ENCODE data around the gene TMEM238. TPM values are rescaled to one million over a fixed set of nuclear protein-coding genes. Genes with fewer than 3 reads are reported as not detected.
"Not testable (repeated sequence)": the region's sequence is repeated elsewhere in the genome, so short reads cannot be mapped to it uniquely, and the experiment has no call there.

The TMEM238 gene
- polyA plus RNA-seq, 3 donors from 2014 or later: 1.0 TPM; not detected in 2

DNA sequence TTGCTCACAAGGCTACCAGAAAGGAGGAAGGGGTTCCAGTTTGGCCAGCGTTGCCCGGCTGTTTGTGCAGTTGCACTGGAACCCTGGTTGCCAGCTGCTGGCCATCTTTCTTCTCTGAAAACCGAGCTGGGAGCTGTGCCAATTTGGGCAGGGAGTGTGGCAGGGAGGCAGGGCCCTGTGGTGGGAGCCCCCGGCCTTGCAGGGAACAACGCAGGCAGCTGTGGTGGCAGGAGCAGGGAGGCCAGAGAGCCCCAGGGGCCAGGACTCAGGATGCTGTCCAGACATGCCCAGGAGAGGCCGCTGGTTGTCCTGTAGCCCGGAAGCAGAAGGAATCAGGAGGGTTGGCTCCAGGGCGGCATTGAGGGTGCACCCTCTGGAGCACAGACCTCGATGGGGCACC lies 39.6 kb downstream of the TMEM238 start:
- Mint-ChIP-seq H3K4me1 (peaks cover 19 to 24% of the 10 kb centered on the region in 2 donors), H3K27me3 (ENCODE audit: low read depth in 3 of 3) (peaks cover 3 to 10% (median 3%) of the 10 kb centered on the region in 3 donors), H3K4me3 (no peak overlapping the region), H3K36me3 (no peaks in the 10 kb centered on the region), H3K27ac (no peak overlapping the region), H3K9me3 (no peaks in the 10 kb centered on the region)
- no peak for DNase-seq

DNA sequence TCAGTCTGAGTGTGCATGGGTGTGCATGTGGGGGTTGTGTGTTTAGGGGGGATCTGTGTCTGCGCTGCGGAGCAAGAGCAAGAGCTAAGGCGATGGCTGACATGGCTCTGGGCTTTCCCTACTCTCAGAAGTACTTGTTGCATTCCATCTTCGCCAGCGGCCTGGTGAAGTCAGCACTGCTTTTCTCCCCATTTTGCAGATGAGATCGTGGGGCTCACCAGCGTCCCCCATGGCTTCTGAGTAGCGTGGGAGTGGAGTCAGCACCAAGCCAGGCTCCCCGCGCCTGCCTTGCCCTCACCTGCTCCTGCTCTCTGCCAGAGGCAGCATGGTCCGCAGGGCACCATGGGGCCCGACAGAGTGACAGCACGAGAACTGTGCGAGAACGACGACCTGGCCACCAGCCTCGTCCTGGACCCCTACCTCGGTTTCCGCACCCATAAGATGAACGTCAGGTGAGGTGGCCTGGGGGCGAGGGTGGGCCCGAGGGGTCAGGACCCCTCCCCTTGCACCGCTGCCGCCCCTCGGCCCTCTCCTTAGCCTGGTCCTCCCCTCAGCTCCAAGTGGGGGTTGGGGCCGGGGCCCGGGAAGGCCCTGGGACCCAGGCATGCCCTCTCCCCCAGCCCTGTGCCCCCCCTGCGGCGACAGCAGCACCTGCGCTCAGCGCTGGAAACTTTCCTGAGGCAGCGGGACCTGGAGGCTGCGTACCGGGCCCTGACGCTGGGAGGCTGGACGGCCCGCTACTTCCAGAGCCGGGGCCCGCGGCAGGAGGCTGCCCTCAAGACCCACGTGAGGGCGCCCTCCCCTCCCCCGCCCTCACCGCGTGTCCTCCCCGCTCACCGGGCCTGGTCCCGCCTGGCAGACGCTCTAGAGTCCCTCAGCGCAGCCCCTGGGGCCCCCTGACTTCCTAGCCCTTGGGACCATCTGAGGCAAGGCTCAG lies 42.2 kb downstream of the TMEM238 start:
- Mint-ChIP-seq H3K36me3 (no peaks in the 10 kb centered on the region), H3K9me3 (no peaks in the 10 kb centered on the region), H3K27ac (peak overlapping the region in 5 of 6 donors; percentile 66 to 100 (median 86)), H3K27me3 (ENCODE audit: low read depth in 3 of 3) (peaks cover 19 to 29% (median 21%) of the 10 kb centered on the region in 3 donors), H3K4me1 (peaks cover 27 to 34% of the 10 kb centered on the region in 2 donors), H3K4me3 (peak overlapping the region; percentile 51 to 72 (median 53))
- DNase-seq: no peak

DNA sequence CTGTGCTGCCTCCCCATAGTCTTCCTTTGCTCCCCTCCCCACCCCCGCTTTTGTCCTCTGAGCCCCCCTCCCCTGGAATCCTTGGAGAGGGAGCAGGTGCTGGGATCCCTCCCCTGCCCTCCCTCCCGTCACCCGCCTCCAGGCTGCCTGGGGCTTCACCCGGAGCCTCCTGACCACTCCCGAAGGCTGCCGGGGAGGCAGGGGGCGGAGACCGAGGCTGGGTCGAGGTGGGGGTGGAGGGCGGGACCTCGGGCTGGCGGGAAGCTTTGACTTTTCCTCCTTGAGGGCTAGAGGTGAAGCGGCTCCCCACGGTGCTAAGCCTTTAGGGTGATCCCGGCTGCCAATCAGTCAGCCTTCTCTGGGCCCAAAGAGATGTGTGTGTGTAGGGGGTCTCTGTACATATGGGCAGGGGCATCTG lies 42.9 kb downstream of the TMEM238 start:
- Mint-ChIP-seq H3K4me1 (peaks cover 27 to 34% of the 10 kb centered on the region in 2 donors), H3K36me3 (no peaks in the 10 kb centered on the region), H3K27ac (peak overlapping the region in 5 of 6 donors; percentile 93 to 100 (median 96)), H3K27me3 (ENCODE audit: low read depth in 3 of 3) (peaks cover 19 to 29% (median 24%) of the 10 kb centered on the region in 3 donors), H3K4me3 (peak overlapping the region; percentile 82 to 99 (median 88)), H3K9me3 (no peaks in the 10 kb centered on the region)
- no peak for DNase-seq

DNA sequence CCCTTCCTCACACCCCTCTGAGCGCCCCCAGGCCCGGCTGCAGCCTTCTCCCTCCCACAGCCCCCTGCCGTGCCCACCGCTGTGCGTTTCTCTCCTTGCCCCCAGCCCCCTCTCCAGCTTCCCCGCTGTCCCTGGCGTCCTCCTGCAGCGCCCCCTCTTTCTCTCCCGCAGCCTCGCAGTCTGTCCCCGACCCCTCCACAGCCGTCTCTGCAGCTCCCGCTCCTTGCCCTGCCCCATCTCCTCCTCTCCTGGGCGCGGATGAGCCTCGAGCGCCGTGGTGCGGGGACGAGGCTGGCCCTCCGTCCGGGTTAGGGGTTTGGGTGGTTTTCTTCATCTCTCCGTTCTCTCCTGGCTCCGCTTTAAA lies 43.3 kb downstream of the TMEM238 start:
- peaks cover 19 to 29% (median 26%) of the 10 kb centered on the region in 3 donors for H3K27me3 Mint-ChIP-seq (ENCODE audit: low read depth in 3 of 3)
- no peaks in the 10 kb centered on the region for H3K9me3 Mint-ChIP-seq
- H3K27ac Mint-ChIP-seq: peak overlapping the region in 5 of 6 donors; percentile 93 to 100 (median 96)
- no peak for DNase-seq
- H3K36me3 Mint-ChIP-seq: no peaks in the 10 kb centered on the region
- H3K4me3 Mint-ChIP-seq: peak overlapping the region; percentile 82 to 99 (median 88)
- H3K4me1 Mint-ChIP-seq: peaks cover 27 to 34% of the 10 kb centered on the region in 2 donors

DNA sequence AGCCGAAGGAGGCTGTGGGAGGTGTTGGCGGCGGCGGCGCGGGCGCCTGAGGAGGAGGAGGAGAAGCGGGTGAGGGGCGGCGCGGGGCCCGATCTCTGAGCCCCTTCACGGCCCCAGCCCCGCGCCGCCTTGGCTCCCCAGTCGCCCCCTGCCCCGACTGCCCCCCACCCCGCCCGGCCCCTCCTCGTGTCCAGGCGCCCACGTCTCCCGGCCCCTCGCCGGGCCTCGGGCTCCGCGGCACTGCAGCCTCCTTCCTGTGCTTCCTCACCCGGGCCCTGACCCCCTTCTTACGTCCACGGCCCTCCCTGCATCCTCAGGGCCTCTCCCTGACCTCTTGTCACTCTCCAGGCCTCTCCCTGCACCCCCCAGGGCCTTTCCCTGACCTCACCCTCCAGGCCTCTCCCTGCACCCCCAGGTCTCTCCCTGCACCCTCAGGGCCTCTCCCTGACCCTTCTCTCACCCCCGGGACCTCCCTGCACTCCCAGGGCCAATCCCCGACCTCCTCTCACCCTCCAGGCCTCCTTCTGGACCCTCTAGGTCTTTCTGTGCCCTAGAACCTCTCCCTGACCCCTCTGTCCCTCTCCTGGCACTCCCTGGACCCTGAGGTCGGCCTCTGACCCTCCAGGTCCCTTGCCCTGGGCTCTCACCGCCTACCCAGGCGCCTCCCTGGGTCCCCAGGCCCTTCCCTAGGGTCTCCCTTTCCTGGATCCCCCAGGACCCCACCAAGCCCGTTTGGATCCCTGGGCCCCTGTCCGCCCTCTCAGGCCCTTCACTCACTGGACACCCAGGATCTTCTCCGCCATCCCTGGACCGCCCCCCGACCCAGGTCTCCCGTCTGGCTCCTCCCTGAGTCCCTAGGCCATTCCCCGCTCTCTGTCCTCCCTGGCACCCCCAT lies 44.0 kb downstream of the TMEM238 start:
- H3K27me3 Mint-ChIP-seq (ENCODE audit: low read depth in 3 of 3): peaks cover 20 to 29% (median 22%) of the 10 kb centered on the region in 3 donors
- H3K4me1 Mint-ChIP-seq: peaks cover 27 to 34% of the 10 kb centered on the region in 2 donors
- H3K36me3 Mint-ChIP-seq: no peaks in the 10 kb centered on the region
- no peaks in the 10 kb centered on the region for H3K9me3 Mint-ChIP-seq
- DNase-seq: no peak
- H3K4me3 Mint-ChIP-seq: peak overlapping the region; percentile 92 to 99 (median 96)
- H3K27ac Mint-ChIP-seq: peak overlapping the region; percentile 97 to 100 (median 99)

DNA sequence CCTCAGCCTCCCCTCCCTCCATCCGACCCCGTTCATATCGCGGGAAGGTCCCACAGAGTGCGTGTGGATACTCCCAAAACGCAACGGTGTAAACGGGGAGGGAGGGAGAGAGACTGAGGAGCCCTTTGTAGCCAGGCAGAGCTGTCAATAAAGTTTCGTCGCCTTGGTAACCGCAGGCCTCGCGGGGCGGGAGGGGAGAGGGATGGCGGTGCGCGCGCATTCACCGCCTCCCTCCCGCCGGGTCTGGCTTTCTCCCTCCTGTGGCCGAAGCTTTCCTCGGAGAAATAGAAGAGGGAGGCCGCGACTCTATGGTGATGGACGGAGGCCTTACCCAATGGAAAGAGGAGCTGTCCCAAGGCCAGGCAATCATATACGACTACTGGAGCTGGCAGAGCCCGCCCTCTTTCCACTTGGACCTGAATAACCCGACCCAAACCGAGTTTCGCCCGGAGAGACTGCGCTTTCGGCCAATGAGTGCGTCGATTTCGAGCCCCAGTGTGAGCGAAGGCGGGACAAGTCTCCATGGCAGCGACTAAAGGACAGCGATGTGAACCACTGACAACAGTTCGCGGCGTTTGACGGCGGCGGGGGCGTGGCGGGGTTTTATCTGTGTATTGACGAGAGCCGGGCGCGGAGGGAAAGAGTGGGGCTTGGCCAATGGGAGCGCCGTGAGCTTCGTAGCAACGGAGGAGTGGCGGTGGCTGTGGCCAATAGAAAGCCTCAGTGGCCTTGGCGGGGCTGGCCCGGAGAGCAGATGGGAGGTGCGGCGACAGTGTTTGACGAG lies 44.8 kb downstream of the TMEM238 start, which contains the start of gene KMT5C:
TSS of gene KMT5C (plus strand) at position 772 of the 784 bp plus-strand sequence. CDS start 2,061 bp downstream, outside the sequence.
- Mint-ChIP-seq H3K36me3 (no peaks in the 10 kb centered on the region), H3K9me3 (no peaks in the 10 kb centered on the region), H3K27me3 (ENCODE audit: low read depth in 3 of 3) (peaks cover 22 to 29% (median 22%) of the 10 kb centered on the region in 3 donors), H3K4me1 (peaks cover 27 to 34% of the 10 kb centered on the region in 2 donors), H3K4me3 (peak within 1 kb of the TSS; percentile 92 to 99 (median 96)), H3K27ac (peak within 1 kb of the TSS; percentile 97 to 100 (median 99))
- peak; percentile 100 for DNase-seq

DNA sequence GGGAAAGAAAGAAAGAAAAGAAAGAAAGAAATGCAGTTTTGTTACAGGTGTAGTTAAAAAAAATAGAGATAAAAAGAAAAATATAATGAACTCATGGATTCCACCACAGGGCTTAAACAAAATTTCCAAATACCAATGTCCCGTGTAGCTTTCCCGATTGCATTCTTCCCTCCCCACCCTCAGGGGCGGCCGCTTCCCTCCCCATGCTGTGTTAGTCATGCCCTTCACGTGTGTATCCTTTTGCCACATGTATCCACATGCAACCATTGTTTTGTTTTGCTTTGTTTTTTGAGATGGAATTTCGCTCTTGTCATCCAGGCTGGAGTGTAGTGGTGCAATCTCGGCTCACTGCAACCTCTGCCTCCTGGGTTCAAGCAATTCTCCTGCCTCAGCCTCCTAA lies 48.0 kb downstream of the TMEM238 start:
- Mint-ChIP-seq H3K4me3 (no peak overlapping the region), H3K27ac (no peak overlapping the region), H3K27me3 (ENCODE audit: low read depth in 3 of 3) (peaks cover 22 to 29% (median 28%) of the 10 kb centered on the region in 3 donors), H3K4me1 (peaks cover 22 to 27% of the 10 kb centered on the region in 2 donors), H3K36me3 (no peaks in the 10 kb centered on the region), H3K9me3 (no peaks in the 10 kb centered on the region)
- no peak for DNase-seq

DNA sequence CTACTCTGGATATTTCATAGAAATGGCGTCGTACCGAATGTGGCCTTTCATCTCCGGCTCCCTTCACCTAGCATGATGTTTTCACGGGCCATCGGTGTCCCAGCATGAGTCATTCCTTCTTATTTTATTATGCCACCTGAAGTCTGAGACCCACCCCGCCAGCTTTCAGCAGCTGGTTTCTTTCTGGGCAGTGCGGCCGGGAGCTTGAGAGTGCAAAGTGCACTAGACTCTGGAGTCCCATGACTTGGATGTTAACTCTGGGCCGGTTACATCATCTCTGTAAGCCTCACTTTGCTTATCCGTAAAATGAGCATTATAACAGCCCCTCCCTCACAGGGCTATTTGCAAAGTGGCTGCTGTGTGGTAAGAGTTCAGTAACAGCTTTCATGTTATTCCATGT lies 50.2 kb downstream of the TMEM238 start:
- no peak overlapping the region for H3K4me3 Mint-ChIP-seq
- no peaks in the 10 kb centered on the region for H3K36me3 Mint-ChIP-seq
- H3K27ac Mint-ChIP-seq: no peak overlapping the region
- peaks cover 19 to 20% (median 20%) of the 10 kb centered on the region in 3 donors for H3K27me3 Mint-ChIP-seq (ENCODE audit: low read depth in 3 of 3)
- H3K9me3 Mint-ChIP-seq: no peaks in the 10 kb centered on the region
- peaks cover 6 to 8% of the 10 kb centered on the region in 2 donors for H3K4me1 Mint-ChIP-seq
- DNase-seq: no peak

DNA sequence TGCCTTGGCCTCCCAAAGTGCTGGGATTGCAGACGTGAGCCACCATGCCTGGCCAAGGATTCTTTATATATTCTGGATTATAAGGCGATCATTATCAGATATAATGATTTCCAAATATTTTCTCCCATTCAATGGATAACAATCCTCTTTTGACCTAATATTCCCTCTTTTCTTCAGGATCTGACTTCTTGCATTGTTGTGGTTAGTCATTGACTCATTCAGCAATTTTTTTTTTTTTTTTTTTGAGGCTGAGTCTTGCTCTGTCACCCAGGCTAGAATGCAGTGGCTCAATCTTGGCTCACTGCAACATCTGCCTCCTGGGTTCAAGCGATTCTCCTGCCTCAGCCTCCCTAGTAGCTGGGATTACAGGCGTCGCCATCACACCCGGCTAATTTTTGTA lies 54.3 kb downstream of the TMEM238 start:
- not testable (repeated sequence) for H3K4me1 Mint-ChIP-seq, H3K27ac Mint-ChIP-seq, DNase-seq, H3K9me3 Mint-ChIP-seq, H3K4me3 Mint-ChIP-seq, H3K36me3 Mint-ChIP-seq
- peaks cover 0 to 10% (median 10%) of the 10 kb centered on the region in 3 donors for H3K27me3 Mint-ChIP-seq (ENCODE audit: low read depth in 3 of 3)

Other genes with a start within 250 kb of the TMEM238 start
- gene TNNT1, start 235.1 kb downstream of the TMEM238 start, polyA plus RNA-seq: not detected
- gene TNNI3, start 226.6 kb downstream of the TMEM238 start, polyA plus RNA-seq: 1 to 10 TPM in 1 of 3 donors, not detected in 2; 1.5 TPM
- gene DNAAF3, start 217.7 kb downstream of the TMEM238 start, polyA plus RNA-seq: not detected
- under 1 TPM in 2 of 3 donors, not detected in 1; 0.55 to 0.96 TPM for gene SYT5, start 204.0 kb downstream of the TMEM238 start, polyA plus RNA-seq
- gene PTPRH, start 174.8 kb downstream of the TMEM238 start, polyA plus RNA-seq: not detected
- 1 to 10 TPM in 1 of 3 donors, under 1 TPM in 1, not detected in 1; 0.59 to 2.4 TPM for gene TMEM86B, start 155.5 kb downstream of the TMEM238 start, polyA plus RNA-seq
- 100 to 1,000 TPM in 1 of 3 donors, 10 to 100 TPM in 2; 43.1 to 123 (median 47.9) TPM for gene PPP6R1, start 125.3 kb downstream of the TMEM238 start, polyA plus RNA-seq
- gene HSPBP1, start 104.2 kb downstream of the TMEM238 start, polyA plus RNA-seq: 10 to 100 TPM; 42.6 to 46.7 (median 46.3) TPM
- gene BRSK1, start 100.3 kb downstream of the TMEM238 start, polyA plus RNA-seq: not detected
- gene TMEM150B, start 59.0 kb downstream of the TMEM238 start, polyA plus RNA-seq: not detected
- 1 to 10 TPM in 2 of 3 donors, under 1 TPM in 1; 0.79 to 2.2 (median 2.1) TPM for gene KMT5C, start 44.4 kb downstream of the TMEM238 start, polyA plus RNA-seq
- under 1 TPM in 1 of 3 donors, not detected in 2; 0.16 TPM for gene COX6B2, start 29.6 kb downstream of the TMEM238 start, polyA plus RNA-seq
- not detected for gene GARIN5B, start 21.0 kb downstream of the TMEM238 start, polyA plus RNA-seq
- gene IL11, start 13.8 kb downstream of the TMEM238 start, polyA plus RNA-seq: not detected
- not detected for gene TMEM190, start 7.5 kb downstream of the TMEM238 start, polyA plus RNA-seq
- 100 to 1,000 TPM; 118 to 365 (median 350) TPM for gene RPL28, start 1.6 kb upstream of the TMEM238 start, polyA plus RNA-seq
- gene UBE2S, start 23.5 kb upstream of the TMEM238 start, polyA plus RNA-seq: 10 to 100 TPM; 40.2 to 72.1 (median 47.0) TPM
- not detected for gene SHISA7, start 59.0 kb upstream of the TMEM238 start, polyA plus RNA-seq
- 10 to 100 TPM; 30.4 to 46.0 (median 34.2) TPM for gene ISOC2, start 77.3 kb upstream of the TMEM238 start, polyA plus RNA-seq
- not detected for gene C19orf85, start 80.5 kb upstream of the TMEM238 start, polyA plus RNA-seq
- under 1 TPM; 0.14 to 0.72 (median 0.21) TPM for gene ZNF628, start 92.3 kb upstream of the TMEM238 start, polyA plus RNA-seq
- 1 to 10 TPM in 2 of 3 donors, not detected in 1; 2.7 to 4.8 TPM for gene NAT14, start 100.9 kb upstream of the TMEM238 start, polyA plus RNA-seq
- not detected for gene SSC5D, start 104.1 kb upstream of the TMEM238 start, polyA plus RNA-seq
- not detected for gene SBK2, start 152.8 kb upstream of the TMEM238 start, polyA plus RNA-seq
- not detected for gene SBK3, start 161.3 kb upstream of the TMEM238 start, polyA plus RNA-seq
- gene ZNF579, start 196.6 kb upstream of the TMEM238 start, polyA plus RNA-seq: under 1 TPM in 2 of 3 donors, not detected in 1; 0.19 to 0.64 TPM
- 1 to 10 TPM in 2 of 3 donors, under 1 TPM in 1; 0.63 to 1.7 (median 1.0) TPM for gene FIZ1, start 215.2 kb upstream of the TMEM238 start, polyA plus RNA-seq
- gene ZNF524, start 216.0 kb upstream of the TMEM238 start, polyA plus RNA-seq: 10 to 100 TPM; 23.9 to 36.4 (median 31.7) TPM
- under 1 TPM in 2 of 3 donors, not detected in 1; 0.08 to 0.18 TPM for gene ZNF865, start 221.4 kb upstream of the TMEM238 start, polyA plus RNA-seq
- under 1 TPM; 0.59 to 0.78 (median 0.62) TPM for gene ZNF784, start 240.3 kb upstream of the TMEM238 start, polyA plus RNA-seq

Measured in immature natural killer cell (primary cell).